WTC11 (cell line): ENCODE data around the gene SNAI1. TPM values are rescaled to one million over a fixed set of nuclear protein-coding genes. Genes with fewer than 3 reads are reported as not detected.

Experiments used
- ATF1 ChIP-seq: sonication (generic); formaldehyde crosslinking; IDR thresholded peaks from 2 replicates; pipeline ENCODE4 v1.8.1; 2023; ENCODE audit warnings: mild to moderate bottlenecking, moderate library complexity, missing genetic modification reagents
- ATF3 ChIP-seq: sonication (generic); formaldehyde crosslinking; conservative IDR thresholded peaks from 2 replicates; pipeline ENCODE4 v1.8.1; 2022; ENCODE audit warnings: mild to moderate bottlenecking, missing genetic modification reagents
- CBFB ChIP-seq: sonication (generic); formaldehyde crosslinking; IDR thresholded peaks from 2 replicates; pipeline ENCODE4 v1.8.1; 2022; ENCODE audit warnings: mild to moderate bottlenecking, low read depth, missing genetic modification reagents
- CDX4 ChIP-seq: fragments of 250-450 bp; sonication (Bioruptor Pico); IDR thresholded peaks from 2 replicates; pipeline ENCODE4 v1.9.0; 2021; ENCODE audit warnings: moderate library complexity, mild to moderate bottlenecking, inconsistent platforms, borderline replicate concordance
- CREM ChIP-seq: sonication (generic); formaldehyde crosslinking; IDR thresholded peaks from 2 replicates; pipeline ENCODE4 v1.8.1; 2022; ENCODE audit warnings: mild to moderate bottlenecking, missing genetic modification reagents, moderate library complexity
- E2F4 ChIP-seq: sonication (generic); formaldehyde crosslinking; IDR thresholded peaks from 2 replicates; pipeline ENCODE4 v1.8.1; 2022; ENCODE audit warnings: low read depth, mild to moderate bottlenecking, moderate library complexity, missing genetic modification reagents, borderline replicate concordance
- EMX1 ChIP-seq: fragments of 250-450 bp; sonication (Bioruptor Pico); IDR thresholded peaks from 2 replicates; pipeline ENCODE4 v1.8.0; 2021; ENCODE audit warnings: mild to moderate bottlenecking
- FOXP1 ChIP-seq: sonication (generic); formaldehyde crosslinking; IDR thresholded peaks from 2 replicates; pipeline ENCODE4 v1.8.0; 2022; ENCODE audit warnings: missing genetic modification reagents, mild to moderate bottlenecking, moderate library complexity, borderline replicate concordance
- GABPB1 ChIP-seq: sonication (generic); formaldehyde crosslinking; IDR thresholded peaks from 2 replicates; pipeline ENCODE4 v1.8.1; 2023; ENCODE audit warnings: mild to moderate bottlenecking, missing genetic modification reagents
- GRHL2 ChIP-seq: fragments of 250-450 bp; sonication (Bioruptor Pico); IDR thresholded peaks from 2 replicates; pipeline ENCODE4 v1.8.0; 2022; ENCODE audit warnings: mild to moderate bottlenecking, moderate library complexity; ENCODE audit not compliant: insufficient replicate concordance, severe bottlenecking
- IRF2 ChIP-seq: sonication (generic); formaldehyde crosslinking; IDR thresholded peaks from 2 replicates; pipeline ENCODE4 v1.8.0; 2022; ENCODE audit warnings: low read depth, missing genetic modification reagents, borderline replicate concordance
- JAZF1 ChIP-seq: fragments of 250-450 bp; sonication (Bioruptor Pico); IDR thresholded peaks from 2 replicates; pipeline ENCODE4 v1.9.0; 2021; ENCODE audit warnings: moderate library complexity, mild to moderate bottlenecking, inconsistent platforms
- JUN ChIP-seq: sonication (generic); formaldehyde crosslinking; IDR thresholded peaks from 2 replicates; pipeline ENCODE4 v1.8.0; 2023; ENCODE audit warnings: mild to moderate bottlenecking, missing genetic modification reagents
- MXD4 ChIP-seq: fragments of 250-450 bp; sonication (Bioruptor Pico); IDR thresholded peaks from 2 replicates; pipeline ENCODE4 v1.8.0; 2021; ENCODE audit warnings: mild to moderate bottlenecking, moderate library complexity, borderline replicate concordance
- MYBL2 ChIP-seq: sonication (generic); formaldehyde crosslinking; IDR thresholded peaks from 2 replicates; pipeline ENCODE4 v1.8.1; 2023; ENCODE audit warnings: mild to moderate bottlenecking, moderate library complexity, missing genetic modification reagents
- NR1H2 ChIP-seq: sonication (generic); formaldehyde crosslinking; IDR thresholded peaks from 2 replicates; pipeline ENCODE4 v1.9.0; 2021; ENCODE audit warnings: mild to moderate bottlenecking, moderate library complexity, missing genetic modification reagents
- NR2C2 ChIP-seq: sonication (generic); formaldehyde crosslinking; IDR thresholded peaks from 2 replicates; pipeline ENCODE4 v1.8.0; 2022; ENCODE audit warnings: mild to moderate bottlenecking, missing genetic modification reagents
- RELA ChIP-seq: sonication (generic); formaldehyde crosslinking; IDR thresholded peaks from 2 replicates; pipeline ENCODE4 v1.8.1; 2022; ENCODE audit warnings: missing genetic modification reagents, mild to moderate bottlenecking, borderline replicate concordance
- RORB ChIP-seq: fragments of 250-450 bp; sonication (Bioruptor Pico); IDR thresholded peaks from 2 replicates; pipeline ENCODE4 v1.9.0; 2021; ENCODE audit warnings: mild to moderate bottlenecking
- TCF7 ChIP-seq: sonication (generic); formaldehyde crosslinking; IDR thresholded peaks from 2 replicates; pipeline ENCODE4 v1.8.0; 2022; ENCODE audit warnings: mild to moderate bottlenecking, low read depth, missing genetic modification reagents, moderate library complexity
- ZNF138 ChIP-seq: sonication (generic); formaldehyde crosslinking; conservative IDR thresholded peaks from 2 replicates; pipeline ENCODE4 v1.8.1; 2022; ENCODE audit warnings: mild to moderate bottlenecking, moderate library complexity, missing genetic modification reagents
- ZNF423 ChIP-seq: fragments of 250-450 bp; sonication (Bioruptor Pico); IDR thresholded peaks from 2 replicates; pipeline ENCODE4 v2.1.2; 2022; ENCODE audit warnings: mild to moderate bottlenecking, moderate library complexity
- ZNF425 ChIP-seq: fragments of 250-450 bp; sonication (Bioruptor Pico); conservative IDR thresholded peaks from 2 replicates; pipeline ENCODE4 v1.9.0; 2021; ENCODE audit warnings: mild to moderate bottlenecking
- total RNA-seq: library from RNA; stranded (reverse); gene quantifications from 3 replicates; pipeline ENCODE4 v1.2.3, GENCODE V29; 2021
- TF ChIP-seq, protein P1 (sequence below): sonication (generic); formaldehyde crosslinking; IDR thresholded peaks from 2 replicates; pipeline ENCODE4 v1.8.1; 2023; ENCODE audit warnings: mild to moderate bottlenecking, missing genetic modification reagents, moderate library complexity
- TF ChIP-seq, protein P2 (sequence below): sonication (generic); formaldehyde crosslinking; IDR thresholded peaks from 2 replicates; pipeline ENCODE4 v1.8.0; 2022; ENCODE audit warnings: mild to moderate bottlenecking, missing genetic modification reagents
- TF ChIP-seq, protein P3 (sequence below): sonication (generic); formaldehyde crosslinking; IDR thresholded peaks from 2 replicates; pipeline ENCODE4 v1.8.1; 2022; ENCODE audit warnings: low read depth, missing genetic modification reagents, borderline replicate concordance
- TF ChIP-seq, protein P4 (sequence below): sonication (generic); formaldehyde crosslinking; IDR thresholded peaks from 2 replicates; pipeline ENCODE4 v1.8.0; 2022; ENCODE audit warnings: missing genetic modification reagents

Gene SNAI1
- total RNA-seq, 1 experiment from 2014 or later, result 7.9 TPM

DNA sequence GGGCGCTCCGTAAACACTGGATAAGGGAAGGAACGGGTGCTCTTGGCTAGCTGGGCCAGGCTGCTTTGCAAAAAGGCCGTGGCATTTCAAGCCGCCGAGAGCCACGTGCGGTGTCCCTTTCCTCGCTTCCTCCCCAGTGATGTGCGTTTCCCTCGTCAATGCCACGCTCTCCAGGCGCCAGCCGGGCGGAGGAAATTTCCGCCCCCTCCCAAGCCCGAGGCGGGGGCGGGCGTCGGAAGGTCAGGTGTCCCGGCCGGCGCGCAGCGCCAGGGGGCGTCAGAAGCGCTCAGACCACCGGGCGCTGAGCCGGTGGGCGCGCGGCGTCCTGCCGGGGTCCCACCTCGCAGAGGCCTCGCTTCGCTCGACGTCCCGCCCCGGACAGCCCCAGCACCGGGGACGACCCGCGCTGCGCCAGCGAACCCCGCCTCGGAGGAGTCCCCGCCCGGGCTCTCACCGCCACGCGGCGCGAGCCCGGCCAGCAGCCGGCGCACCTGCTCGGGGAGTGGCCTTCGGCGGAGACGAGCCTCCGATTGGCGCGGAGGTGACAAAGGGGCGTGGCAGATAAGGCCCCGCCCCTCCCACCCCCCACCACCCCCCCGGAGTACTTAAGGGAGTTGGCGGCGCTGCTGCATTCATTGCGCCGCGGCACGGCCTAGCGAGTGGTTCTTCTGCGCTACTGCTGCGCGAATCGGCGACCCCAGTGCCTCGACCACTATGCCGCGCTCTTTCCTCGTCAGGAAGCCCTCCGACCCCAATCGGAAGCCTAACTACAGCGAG, at the start of gene SNAI1 (continued):
- TF ChIP-seq CDX4 (CRISPR knock-in tag), result no peak
- TF ChIP-seq, protein P1, sequence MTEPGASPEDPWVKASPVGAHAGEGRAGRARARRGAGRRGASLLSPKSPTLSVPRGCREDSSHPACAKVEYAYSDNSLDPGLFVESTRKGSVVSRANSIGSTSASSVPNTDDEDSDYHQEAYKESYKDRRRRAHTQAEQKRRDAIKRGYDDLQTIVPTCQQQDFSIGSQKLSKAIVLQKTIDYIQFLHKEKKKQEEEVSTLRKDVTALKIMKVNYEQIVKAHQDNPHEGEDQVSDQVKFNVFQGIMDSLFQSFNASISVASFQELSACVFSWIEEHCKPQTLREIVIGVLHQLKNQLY (CRISPR knock-in tag), result no peak; the same call in 1 of the 2 replicates
- no peak for TF ChIP-seq MXD4
- TF ChIP-seq IRF2, result no peak
- peak; percentile 82 for TF ChIP-seq E2F4 (CRISPR knock-in tag)
- no peak for TF ChIP-seq ZNF425 (CRISPR knock-in tag)
- TF ChIP-seq ZNF138, result no peak
- TF ChIP-seq MYBL2 (CRISPR knock-in tag), result peak; percentile 97
- TF ChIP-seq ATF1 (CRISPR knock-in tag), result no peak
- TF ChIP-seq NR1H2 (CRISPR knock-in tag), result 0 out of 2 replicates have a peak, but pooled peaks have one; percentile 28
- no peak for TF ChIP-seq JAZF1 (CRISPR knock-in tag)
- peak; percentile 60; the same call in 1 of the 2 replicates for TF ChIP-seq NR2C2 (CRISPR knock-in tag)
- TF ChIP-seq GRHL2, result no peak
- no peak for TF ChIP-seq EMX1 (CRISPR knock-in tag)
- peak; percentile 88; the same call in 1 of the 2 replicates for TF ChIP-seq TCF7 (CRISPR knock-in tag)
- TF ChIP-seq, protein P2, sequence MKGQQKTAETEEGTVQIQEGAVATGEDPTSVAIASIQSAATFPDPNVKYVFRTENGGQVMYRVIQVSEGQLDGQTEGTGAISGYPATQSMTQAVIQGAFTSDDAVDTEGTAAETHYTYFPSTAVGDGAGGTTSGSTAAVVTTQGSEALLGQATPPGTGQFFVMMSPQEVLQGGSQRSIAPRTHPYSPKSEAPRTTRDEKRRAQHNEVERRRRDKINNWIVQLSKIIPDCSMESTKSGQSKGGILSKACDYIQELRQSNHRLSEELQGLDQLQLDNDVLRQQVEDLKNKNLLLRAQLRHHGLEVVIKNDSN (CRISPR knock-in tag), result peak; percentile 69
- peak; percentile 57 for TF ChIP-seq GABPB1 (CRISPR knock-in tag)
- peak; percentile 98 for TF ChIP-seq FOXP1 (CRISPR knock-in tag)
- TF ChIP-seq, protein P3, sequence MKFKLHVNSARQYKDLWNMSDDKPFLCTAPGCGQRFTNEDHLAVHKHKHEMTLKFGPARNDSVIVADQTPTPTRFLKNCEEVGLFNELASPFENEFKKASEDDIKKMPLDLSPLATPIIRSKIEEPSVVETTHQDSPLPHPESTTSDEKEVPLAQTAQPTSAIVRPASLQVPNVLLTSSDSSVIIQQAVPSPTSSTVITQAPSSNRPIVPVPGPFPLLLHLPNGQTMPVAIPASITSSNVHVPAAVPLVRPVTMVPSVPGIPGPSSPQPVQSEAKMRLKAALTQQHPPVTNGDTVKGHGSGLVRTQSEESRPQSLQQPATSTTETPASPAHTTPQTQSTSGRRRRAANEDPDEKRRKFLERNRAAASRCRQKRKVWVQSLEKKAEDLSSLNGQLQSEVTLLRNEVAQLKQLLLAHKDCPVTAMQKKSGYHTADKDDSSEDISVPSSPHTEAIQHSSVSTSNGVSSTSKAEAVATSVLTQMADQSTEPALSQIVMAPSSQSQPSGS, result no peak
- TF ChIP-seq RELA (CRISPR knock-in tag), result no peak
- no peak; the same call in 1 of the 2 replicates for TF ChIP-seq ATF3 (CRISPR knock-in tag)
- peak; percentile 71; the same call in 1 of the 2 replicates for TF ChIP-seq RORB (CRISPR knock-in tag)
- TF ChIP-seq CBFB, result no peak
- peak; percentile 89 for TF ChIP-seq CREM (CRISPR knock-in tag)
- TF ChIP-seq, protein P4, sequence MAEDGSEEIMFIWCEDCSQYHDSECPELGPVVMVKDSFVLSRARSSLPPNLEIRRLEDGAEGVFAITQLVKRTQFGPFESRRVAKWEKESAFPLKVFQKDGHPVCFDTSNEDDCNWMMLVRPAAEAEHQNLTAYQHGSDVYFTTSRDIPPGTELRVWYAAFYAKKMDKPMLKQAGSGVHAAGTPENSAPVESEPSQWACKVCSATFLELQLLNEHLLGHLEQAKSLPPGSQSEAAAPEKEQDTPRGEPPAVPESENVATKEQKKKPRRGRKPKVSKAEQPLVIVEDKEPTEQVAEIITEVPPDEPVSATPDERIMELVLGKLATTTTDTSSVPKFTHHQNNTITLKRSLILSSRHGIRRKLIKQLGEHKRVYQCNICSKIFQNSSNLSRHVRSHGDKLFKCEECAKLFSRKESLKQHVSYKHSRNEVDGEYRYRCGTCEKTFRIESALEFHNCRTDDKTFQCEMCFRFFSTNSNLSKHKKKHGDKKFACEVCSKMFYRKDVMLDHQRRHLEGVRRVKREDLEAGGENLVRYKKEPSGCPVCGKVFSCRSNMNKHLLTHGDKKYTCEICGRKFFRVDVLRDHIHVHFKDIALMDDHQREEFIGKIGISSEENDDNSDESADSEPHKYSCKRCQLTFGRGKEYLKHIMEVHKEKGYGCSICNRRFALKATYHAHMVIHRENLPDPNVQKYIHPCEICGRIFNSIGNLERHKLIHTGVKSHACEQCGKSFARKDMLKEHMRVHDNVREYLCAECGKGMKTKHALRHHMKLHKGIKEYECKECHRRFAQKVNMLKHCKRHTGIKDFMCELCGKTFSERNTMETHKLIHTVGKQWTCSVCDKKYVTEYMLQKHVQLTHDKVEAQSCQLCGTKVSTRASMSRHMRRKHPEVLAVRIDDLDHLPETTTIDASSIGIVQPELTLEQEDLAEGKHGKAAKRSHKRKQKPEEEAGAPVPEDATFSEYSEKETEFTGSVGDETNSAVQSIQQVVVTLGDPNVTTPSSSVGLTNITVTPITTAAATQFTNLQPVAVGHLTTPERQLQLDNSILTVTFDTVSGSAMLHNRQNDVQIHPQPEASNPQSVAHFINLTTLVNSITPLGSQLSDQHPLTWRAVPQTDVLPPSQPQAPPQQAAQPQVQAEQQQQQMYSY, result peak; percentile 95
- TF ChIP-seq ZNF423, result no peak
- TF ChIP-seq JUN (CRISPR knock-in tag), result peak; percentile 87
